GM18858 (cell line): Measurements from ENCODE around the gene PCDHGB4.
"Not testable (repeated sequence)": the region's sequence is repeated elsewhere in the genome, so short reads cannot be mapped to it uniquely, and the experiment has no call there.

Experiments used
- ATAC-seq: cut with Tn5 transposase; IDR thresholded peaks from one replicate; pipeline ENCODE4 v1.9.1; 2021; ENCODE audit not compliant: unreplicated experiment

PCDHGB4 gene

GRCh38 chr5:141397756-141398551 lies 10.5 kb downstream of the PCDHGB4 start, which contains the start of gene PCDHGB5:
Gene PCDHGB5, plus strand, starts transcription at chr5:141397947. Its CDS starts 181 bp downstream, at chr5:141398128.
- peak; percentile 87 for ATAC-seq

GRCh38 chr5:141398608-141399007 lies 11.1 kb downstream of the PCDHGB4 start:
- no peak for ATAC-seq

- no peak for ATAC-seq
Measured at GRCh38 chr5:141399555-141400258, 12.2 kb downstream of the PCDHGB4 start.

- no peak for ATAC-seq
Measured at GRCh38 chr5:141402553-141403243, 15.2 kb downstream of the PCDHGB4 start, which contains the start of gene PCDHGA9. Gene PCDHGA9, plus strand, starts transcription at chr5:141402778. Its CDS starts 175 bp downstream, at chr5:141402953.

GRCh38 chr5:141403387-141403786 lies 15.9 kb downstream of the PCDHGB4 start:
- ATAC-seq, result no peak

GRCh38 chr5:141407790-141408505 lies 20.4 kb downstream of the PCDHGB4 start, which contains the start of gene PCDHGB6:
Gene PCDHGB6, plus strand, starts transcription at chr5:141408021. Its CDS starts 182 bp downstream, at chr5:141408203.
- ATAC-seq, result not testable (repeated sequence)

GRCh38 chr5:141409598-141410306 lies 22.3 kb downstream of the PCDHGB4 start:
- ATAC-seq, result no peak

GRCh38 chr5:141411575-141411974 lies 24.1 kb downstream of the PCDHGB4 start:
- ATAC-seq, result no peak

GRCh38 chr5:141412854-141413539 lies 25.5 kb downstream of the PCDHGB4 start, which contains the start of gene PCDHGA10:
Gene PCDHGA10, plus strand, starts transcription at chr5:141412987. Its CDS starts 189 bp downstream, at chr5:141413176.
- peak; percentile 68 for ATAC-seq

GRCh38 chr5:141413540-141414069 lies 26.1 kb downstream of the PCDHGB4 start:
- no peak for ATAC-seq

- not testable (repeated sequence) for ATAC-seq
Measured at GRCh38 chr5:141414548-141415274, 27.2 kb downstream of the PCDHGB4 start.

- not testable (repeated sequence) for ATAC-seq
Measured at GRCh38 chr5:141415275-141415618, 27.7 kb downstream of the PCDHGB4 start.

GRCh38 chr5:141417494-141418172 lies 30.1 kb downstream of the PCDHGB4 start, which contains the start of gene PCDHGB7:
Gene PCDHGB7, plus strand, starts transcription at chr5:141417677. Its CDS starts 183 bp downstream, at chr5:141417860.
- peak; percentile 65 for ATAC-seq

GRCh38 chr5:141419074-141419880 lies 31.8 kb downstream of the PCDHGB4 start:
- ATAC-seq, result no peak

GRCh38 chr5:141420855-141421488 lies 33.5 kb downstream of the PCDHGB4 start, which contains the start of gene PCDHGA11:
Gene PCDHGA11, plus strand, starts transcription at chr5:141421051. Its CDS starts 177 bp downstream, at chr5:141421228.
- no peak for ATAC-seq

GRCh38 chr5:141421489-141421855 lies 34.0 kb downstream of the PCDHGB4 start:
- ATAC-seq, result no peak
